ENCODE data around the gene ASCL5.

ASCL5 gene

GRCh38 chr1:201088901-201089525 is 38.0 kb downstream of the ASCL5 start:
- Mint-ChIP-seq H3K4me1 (peaks cover 26% of the 10 kb centered on the region), H3K4me3 (no peak overlapping the region), H3K27ac (peak overlapping the region; percentile 79), H3K36me3 (ENCODE audit: low read depth) (no peaks in the 10 kb centered on the region), H3K27me3 (ENCODE audit: low read depth, poor library complexity) (peaks cover 13% of the 10 kb centered on the region), H3K9me3 (no peaks in the 10 kb centered on the region)
- DNase-seq: no peak
- no peak for TF ChIP-seq CTCF (IDR thresholded peaks at IDR 0.05)

GRCh38 chr1:201088395-201088794 is 38.6 kb downstream of the ASCL5 start:
- no peaks in the 10 kb centered on the region for H3K9me3 Mint-ChIP-seq
- H3K36me3 Mint-ChIP-seq (ENCODE audit: low read depth): no peaks in the 10 kb centered on the region
- peaks cover 17% of the 10 kb centered on the region for H3K27me3 Mint-ChIP-seq (ENCODE audit: low read depth, poor library complexity)
- H3K4me3 Mint-ChIP-seq: no peak overlapping the region
- DNase-seq: no peak
- no peak overlapping the region for H3K27ac Mint-ChIP-seq
- peaks cover 20% of the 10 kb centered on the region for H3K4me1 Mint-ChIP-seq
- no peak for TF ChIP-seq CTCF (IDR thresholded peaks at IDR 0.05)

GRCh38 chr1:201085902-201086735 is 40.9 kb downstream of the ASCL5 start:
- H3K9me3 Mint-ChIP-seq: no peaks in the 10 kb centered on the region
- no peak overlapping the region for H3K27ac Mint-ChIP-seq
- H3K4me3 Mint-ChIP-seq: no peak overlapping the region
- TF ChIP-seq CTCF (IDR thresholded peaks at IDR 0.05): peak; percentile 49
- H3K36me3 Mint-ChIP-seq (ENCODE audit: low read depth): no peaks in the 10 kb centered on the region
- H3K27me3 Mint-ChIP-seq (ENCODE audit: low read depth, poor library complexity): peaks cover 17% of the 10 kb centered on the region
- peak; percentile 44 for DNase-seq
- peaks cover 19% of the 10 kb centered on the region for H3K4me1 Mint-ChIP-seq

DNA sequence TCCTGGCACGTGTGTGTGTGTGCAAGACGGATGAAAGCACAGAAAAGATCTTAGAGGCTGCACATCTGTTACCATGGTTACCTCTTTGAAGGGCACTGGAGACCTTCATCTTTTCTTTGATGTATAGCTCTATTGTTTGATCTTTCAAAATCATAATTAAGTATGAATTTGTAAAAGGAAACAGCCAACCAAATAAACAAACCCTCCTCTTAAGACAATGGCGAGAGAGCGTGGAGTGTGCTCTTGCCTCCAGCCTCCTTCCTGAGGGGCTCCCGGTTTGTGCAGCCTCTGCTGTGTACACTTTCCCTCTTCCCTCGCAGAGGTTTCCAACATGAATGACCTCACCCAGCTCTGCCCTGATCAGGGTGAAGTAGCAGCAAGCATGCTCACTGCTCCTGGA is 42.7 kb downstream of the ASCL5 start:
- DNase-seq: no peak
- Mint-ChIP-seq H3K27me3 (ENCODE audit: low read depth, poor library complexity) (peaks cover 17% of the 10 kb centered on the region), H3K4me3 (no peak overlapping the region), H3K27ac (no peak overlapping the region), H3K36me3 (ENCODE audit: low read depth) (no peaks in the 10 kb centered on the region), H3K4me1 (peaks cover 6% of the 10 kb centered on the region), H3K9me3 (no peaks in the 10 kb centered on the region)
- TF ChIP-seq CTCF (IDR thresholded peaks at IDR 0.05): no peak

DNA sequence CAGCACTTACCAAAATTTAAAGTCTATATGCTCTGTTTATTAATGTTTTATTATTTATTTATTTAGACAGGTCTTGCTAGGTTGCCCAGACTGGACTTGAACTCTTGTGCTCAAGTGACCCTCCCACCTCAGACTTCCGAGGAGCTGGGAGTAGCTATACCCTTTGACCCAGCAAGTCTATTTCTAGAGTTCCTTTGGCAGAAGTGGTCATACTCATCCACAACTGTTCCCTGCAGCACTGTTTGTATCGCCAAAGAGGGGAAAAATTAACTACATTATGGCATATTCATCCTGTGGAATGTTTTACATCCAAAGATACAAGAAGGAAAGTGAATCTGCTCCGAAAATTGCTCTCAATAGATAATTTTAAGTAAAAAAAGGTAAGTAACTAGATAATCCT is 43.2 kb downstream of the ASCL5 start:
- Mint-ChIP-seq H3K36me3 (ENCODE audit: low read depth) (no peaks in the 10 kb centered on the region), H3K27ac (no peak overlapping the region), H3K9me3 (no peaks in the 10 kb centered on the region), H3K4me1 (peaks cover under 1% of the 10 kb centered on the region), H3K4me3 (no peak overlapping the region), H3K27me3 (ENCODE audit: low read depth, poor library complexity) (peaks cover 21% of the 10 kb centered on the region)
- no peak for DNase-seq
- no peak for TF ChIP-seq CTCF (IDR thresholded peaks at IDR 0.05)
